HCT116 (cell line): ENCODE data around the gene GRIK5.

ENCODE experiments used
- CTCF ChIP-seq, 3 experiments: fragments of 200-600 bp in 1 of 3; sonication (generic) in 1 of 3; IDR thresholded peaks in 2 of 3; conservative IDR thresholded peaks in 1 of 3; 2 replicates each; pipeline ENCODE4 v1.5.1; 2012 to 2017; ENCODE audit warnings: low read depth in 2 of 3, low read length in 2 of 3, antibody characterized with exemption in 1 of 3, borderline replicate concordance in 1 of 3, control low read depth in 1 of 3, mild to moderate bottlenecking in 1 of 3, mixed read lengths in 1 of 3, mixed run types in 1 of 3, moderate library complexity in 1 of 3; ENCODE audit not compliant: insufficient read depth in 1 of 3
- FOSL1 ChIP-seq: IDR thresholded peaks from 2 replicates; pipeline ENCODE4 v1.6.1; 2012; ENCODE audit warnings: low read depth
- MAX ChIP-seq: IDR thresholded peaks from 2 replicates; pipeline ENCODE4 v1.6.1; 2012
- POLR2AphosphoS5 ChIP-seq: IDR thresholded peaks from 2 replicates; pipeline ENCODE4 v1.6.1; 2011; ENCODE audit warnings: mild to moderate bottlenecking, low read depth, low read length, moderate library complexity
- SRF ChIP-seq: IDR thresholded peaks from 2 replicates; pipeline ENCODE4 v1.6.1; 2012; ENCODE audit warnings: low read depth
- YY1 ChIP-seq: IDR thresholded peaks from 2 replicates; pipeline ENCODE4 v1.6.1; 2011; ENCODE audit warnings: low read length, low read depth, moderate library complexity, mild to moderate bottlenecking; ENCODE audit not compliant: insufficient replicate concordance; ENCODE audit errors: extremely low read depth
- ZBTB33 ChIP-seq: IDR thresholded peaks from 2 replicates; pipeline ENCODE4 v1.6.1; 2011; ENCODE audit warnings: mild to moderate bottlenecking, low read length, moderate library complexity; ENCODE audit not compliant: insufficient replicate concordance; ENCODE audit errors: extremely low read depth
- ZFX ChIP-seq: fragments of 450-650 bp; IDR thresholded peaks from 2 replicates; pipeline ENCODE4 v1.6.1; 2017

- TF ChIP-seq ZBTB33: no peak
- no peak for TF ChIP-seq POLR2AphosphoS5
- TF ChIP-seq CTCF (IDR thresholded peaks at IDR 0.05 in 2 of 3, conservative IDR thresholded peaks at IDR 0.05 in 1 of 3; ENCODE audit: borderline replicate concordance in 1 of 3, insufficient read depth in 1 of 3, low read depth in 2 of 3, low read length in 2 of 3): no peak
- no peak for TF ChIP-seq SRF
- TF ChIP-seq MAX: no peak
- no peak for TF ChIP-seq YY1
- no peak for TF ChIP-seq FOSL1
- TF ChIP-seq ZFX: no peak
These were observed 21.0 kb downstream of the GRIK5 start for GRCh38 chr19:42048992-42049391.
